ENCODE results near the gene NXPH2. TPM values are rescaled to one million over a fixed set of nuclear protein-coding genes. Genes with fewer than 3 reads are reported as not detected.

Gene NXPH2
- total RNA-seq (2011; cell fraction: chromatin; rRNA removed; ENCODE audit: low replicate concordance) = not detected in 2 replicates
- not detected in 2 replicates for total RNA-seq (2011; cell fraction: nucleolus; rRNA removed)
- total RNA-seq (2011; cell fraction: nucleoplasm; rRNA removed) = not detected in 2 replicates
- total RNA-seq (2014; rRNA removed) = not detected in 2 replicates
- not detected in 2 replicates for total RNA-seq (2014; rRNA removed; fragmentation: Illumina TruSeq; extraction: Trizol)
- not detected in 2 replicates for total RNA-seq (2015; rRNA removed; fragmentation: Illumina TruSeq; extraction: Trizol)
- total RNA-seq (2021) = not detected in 2 replicates
- polyA plus RNA-seq (2011; rRNA removed) = not detected in 2 replicates
- polyA plus RNA-seq (2011; cell fraction: cytosol; rRNA removed) = not detected in 2 replicates
- polyA plus RNA-seq (2011; cell fraction: nucleus; rRNA removed) = not detected in 2 replicates
- polyA plus RNA-seq (2012) = not detected in 2 replicates
- polyA plus RNA-seq (2014; fragmentation: Illumina TruSeq; extraction: Trizol) = not detected in 2 replicates
- polyA plus RNA-seq (2014; fragmentation: Nextera tagmentation; extraction: Ambion mirVana) = not detected
- not detected in 2 replicates for polyA plus RNA-seq (2014; rRNA removed)
- not detected in 2 replicates for polyA minus RNA-seq (2011; rRNA and poly(A)+ RNA removed)
- not detected in 2 replicates for polyA minus RNA-seq (2011; cell fraction: cytosol; rRNA and poly(A)+ RNA removed)
- not detected in 2 replicates for polyA minus RNA-seq (2011; cell fraction: nucleus; rRNA and poly(A)+ RNA removed)
- not detected for Bru-seq, nascent RNA
- BruChase-seq, experiment 1, labeled RNA remaining after a 2-hour chase = not detected
- BruChase-seq, experiment 2, labeled RNA remaining after a 6-hour chase = not detected
- long read RNA-seq, experiment 1 = 0 reads
- long read RNA-seq, experiment 2 = 0 reads
- long read RNA-seq, experiment 3 = 0 reads

- CTCF ChIA-PET (ENCODE audit: low intra/inter-chr PET ratio) = no interaction called here
- FAIRE-seq = no peak
- Histone ChIP-seq H3K9me1 (ENCODE audit: control insufficient read depth, insufficient read depth, low read length) (no peaks in the 10 kb centered on the region), H3K36me3 (ENCODE audit: control insufficient read depth, insufficient read depth, low read length) (no peaks in the 10 kb centered on the region), H3K4me2 (ENCODE audit: insufficient read depth, low read length) (no peak within 1 kb of the TSS), H3K27me3 (ENCODE audit: control insufficient read depth in 2 of 2, insufficient read depth in 2 of 2, low read length in 2 of 2) (peaks cover 5 to 28% of the 10 kb centered on the region in 2 experiments; a peak in 3 of 5 replicates), H3K9ac (ENCODE audit: insufficient read depth in 1 of 2, low read depth in 2 of 2, low read length in 2 of 2) (no peak within 1 kb of the TSS), H3K79me2 (ENCODE audit: control insufficient read depth, insufficient read depth, low read length) (no peaks in the 10 kb centered on the region), H3K4me3 (no peak within 1 kb of the TSS), H4K20me1 (replicated peaks; ENCODE audit: control insufficient read depth, insufficient read depth, low read length) (no peaks in the 10 kb centered on the region), H2AFZ (ENCODE audit: low read depth, low read length) (no peak within 1 kb of the TSS), H3K4me1 (replicated peaks in 1 of 2; ENCODE audit: control insufficient read depth in 2 of 2, insufficient read depth in 2 of 2, low read length in 2 of 2) (no peaks in the 10 kb centered on the region), H3K9me3 (replicated peaks; ENCODE audit: control insufficient read depth, insufficient read depth, low read depth, low read length) (no peaks in the 10 kb centered on the region), H3K27ac (ENCODE audit: extremely low read depth, low read depth, low read length) (no peak within 1 kb of the TSS)
- BruUV-seq (replicated peaks) = no TSS peak
- POLR2A ChIA-PET = no interaction called here
- intact Hi-C loops (cut with micrococcal nuclease) (loop anchor here (10.0 kb wide), 1 partner anchor 305 kb away; no protein-coding TSS in a partner anchor), in situ Hi-C loops (cut with MboI) (no loop called here)
- TF ChIP-seq TAL1 (IDR thresholded peaks at IDR 0.05) = no peak
- TF ChIP-seq PML (IDR thresholded peaks at IDR 0.05; ENCODE audit: low read length) = no peak
- TF ChIP-seq ZMIZ1 (IDR thresholded peaks at IDR 0.05; ENCODE audit: low read depth in 2 of 2, low read length in 2 of 2) = no peak
- no peak for TF ChIP-seq SAP30 (IDR thresholded peaks at IDR 0.05; ENCODE audit: borderline replicate concordance, insufficient read depth, low read depth, low read length, poor library complexity, severe bottlenecking)
- no peak for TF ChIP-seq POLR2A (conservative IDR thresholded peaks at IDR 0.05)
- TF ChIP-seq DNMT1 (IDR thresholded peaks at IDR 0.05) = no peak
- no peak for TF ChIP-seq CEBPG (CRISPR knock-in tag; IDR thresholded peaks at IDR 0.05)
- no peak for TF ChIP-seq CEBPG (tag; conservative IDR thresholded peaks at IDR 0.05 in 1 of 2, IDR thresholded peaks at IDR 0.05 in 1 of 2)
- WGBS (ENCODE audit: insufficient coverage, low coverage, missing lambda C conversion rate) = 28% methylated on average over 22 of the region's 58 CpGs
- no peak for DNase-seq (ENCODE audit: extremely low read depth in 1 of 4, low spot score in 3 of 4)
- no peak for ATAC-seq
Observed at GRCh38 chr2:138779781-138780445, at the start of gene NXPH2. Gene NXPH2, minus strand, starts transcription at chr2:138780390. Its CDS starts 149 bp downstream, at chr2:138780241.
